GM23338 (cell line): ENCODE results near the gene AADAC. TPM values are rescaled to one million over a fixed set of nuclear protein-coding genes. Genes with fewer than 3 reads are reported as not detected.

Experiments used
- ATAC-seq: fragments of 200-7000 bp; cut with Tn5 transposase; 3 replicates; pipeline ENCODE4 v1.9.1; 2020
- DNase-seq: peaks from one replicate; pipeline ENCODE4 v3.0.0-alpha.2; 2015; ENCODE audit warnings: low spot score
- H2AFZ ChIP-seq: fragments of 200-600 bp; sonication (generic); 2 replicates; pipeline ENCODE4 v1.8.0; 2016; ENCODE audit warnings: antibody characterized with exemption, mild to moderate bottlenecking, moderate library complexity
- H3F3A ChIP-seq: fragments of 200-600 bp; sonication (generic); replicated peaks from 2 replicates; pipeline ENCODE4 v1.8.0; 2017; ENCODE audit warnings: antibody characterized with exemption, mixed run types, low read depth
- H3K27ac ChIP-seq: fragments of 200-600 bp; sonication (generic); 2 replicates; pipeline ENCODE4 v1.6.1; 2016; ENCODE audit warnings: low read depth
- H3K27me3 ChIP-seq: fragments of 200-600 bp; sonication (generic); 2 replicates; pipeline ENCODE4 v1.8.0; 2016; ENCODE audit warnings: mild to moderate bottlenecking, mixed run types, moderate library complexity; ENCODE audit not compliant: insufficient read depth
- H3K36me3 ChIP-seq: fragments of 200-600 bp; sonication (generic); 2 replicates; pipeline ENCODE4 v1.8.0; 2016; ENCODE audit warnings: mild to moderate bottlenecking; ENCODE audit not compliant: insufficient read depth
- H3K4me1 ChIP-seq: fragments of 200-600 bp; sonication (generic); 2 replicates; pipeline ENCODE4 v1.8.0; 2016; ENCODE audit warnings: mild to moderate bottlenecking, moderate library complexity; ENCODE audit not compliant: insufficient read depth
- H3K4me2 ChIP-seq: fragments of 200-600 bp; sonication (generic); 2 replicates; pipeline ENCODE4 v1.7.1; 2017; ENCODE audit warnings: mixed run types
- H3K4me3 ChIP-seq: fragments of 200-600 bp; sonication (generic); 2 replicates; pipeline ENCODE4 v1.6.1; 2016; ENCODE audit warnings: mixed run types
- H3K79me2 ChIP-seq: fragments of 200-600 bp; sonication (generic); replicated peaks from 2 replicates; pipeline ENCODE4 v1.8.0; 2017; ENCODE audit warnings: mild to moderate bottlenecking; ENCODE audit not compliant: insufficient read depth
- H3K9me2 ChIP-seq: fragments of 200-600 bp; sonication (generic); 2 replicates; pipeline ENCODE4 v1.8.0; 2017; ENCODE audit not compliant: insufficient read depth
- H4K20me1 ChIP-seq: fragments of 200-600 bp; sonication (generic); replicated peaks from 2 replicates; pipeline ENCODE4 v1.8.0; 2017; ENCODE audit warnings: mild to moderate bottlenecking; ENCODE audit not compliant: insufficient read depth
- H3K27ac Mint-ChIP-seq: 2 replicates; pipeline ENCODE4 v1.8.0; 2020; ENCODE audit warnings: inconsistent platforms, mild to moderate bottlenecking, moderate library complexity, mixed read lengths
- H3K27me3 Mint-ChIP-seq: 3 replicates; pipeline ENCODE4 v1.8.0; 2022; ENCODE audit warnings: low read depth, mild to moderate bottlenecking, moderate library complexity, mixed read lengths, inconsistent platforms; ENCODE audit not compliant: insufficient read depth, poor library complexity
- H3K36me3 Mint-ChIP-seq: 3 replicates; pipeline ENCODE4 v1.8.0; 2021; ENCODE audit warnings: low read depth, mild to moderate bottlenecking, inconsistent platforms, moderate library complexity, mixed read lengths
- H3K4me1 Mint-ChIP-seq: 3 replicates; pipeline ENCODE4 v1.8.0; 2020; ENCODE audit warnings: mild to moderate bottlenecking, inconsistent platforms, mixed read lengths
- H3K4me3 Mint-ChIP-seq: 3 replicates; pipeline ENCODE4 v1.8.0; 2021; ENCODE audit warnings: moderate library complexity, mild to moderate bottlenecking, inconsistent platforms, mixed read lengths
- H3K9me3 Mint-ChIP-seq: 3 replicates; pipeline ENCODE4 v1.8.0; 2020; ENCODE audit warnings: moderate library complexity, mild to moderate bottlenecking, inconsistent platforms, mixed read lengths
- CREB1 ChIP-seq: fragments of 250-450 bp; sonication (Bioruptor Pico); IDR thresholded peaks from 2 replicates; pipeline ENCODE4 v1.5.0; 2020; ENCODE audit warnings: low read depth, mild to moderate bottlenecking, moderate library complexity
- CTCF ChIP-seq, 2 experiments: fragments of 200-600 bp in 1 of 2; sonication (generic) in 1 of 2; conservative IDR thresholded peaks; 2 replicates each; pipeline versions ENCODE4 v1.5.1 to v1.6.1; 2016 to 2017; ENCODE audit warnings: antibody characterized with exemption in 2 of 2, low read depth in 2 of 2, mild to moderate bottlenecking in 2 of 2, moderate library complexity in 1 of 2
- ETS1 ChIP-seq: IDR thresholded peaks from 2 replicates; pipeline ENCODE4 v1.6.1; 2016; ENCODE audit warnings: antibody characterized with exemption
- EZH2 ChIP-seq: fragments of 200-600 bp; sonication (generic); IDR thresholded peaks from one replicate; pipeline ENCODE4 v1.8.0; 2017; ENCODE audit warnings: antibody characterized with exemption, mild to moderate bottlenecking, low read depth; ENCODE audit not compliant: unreplicated experiment
- EZH2phosphoT487 ChIP-seq: fragments of 200-600 bp; sonication (generic); IDR thresholded peaks from one replicate; pipeline ENCODE4 v1.8.1; 2018; ENCODE audit warnings: antibody characterized with exemption; ENCODE audit not compliant: unreplicated experiment
- JUNB ChIP-seq: IDR thresholded peaks from one replicate; pipeline ENCODE4 v1.6.1; 2016; ENCODE audit warnings: antibody characterized with exemption; ENCODE audit not compliant: unreplicated experiment
- NANOG ChIP-seq: IDR thresholded peaks from 2 replicates; pipeline ENCODE4 v1.6.1; 2016; ENCODE audit warnings: antibody characterized with exemption, borderline replicate concordance
- POLR2AphosphoS5 ChIP-seq: IDR thresholded peaks from 2 replicates; pipeline ENCODE4 v1.6.1; 2016; ENCODE audit warnings: antibody characterized with exemption, low read depth
- REST ChIP-seq: IDR thresholded peaks from one replicate; pipeline ENCODE4 v1.6.1; 2018; ENCODE audit warnings: antibody characterized with exemption; ENCODE audit not compliant: unreplicated experiment
- STAT1 ChIP-seq: IDR thresholded peaks from one replicate; pipeline ENCODE4 v1.6.1; 2016; ENCODE audit warnings: antibody characterized with exemption; ENCODE audit not compliant: unreplicated experiment
- ZNF114 ChIP-seq: fragments of 250-450 bp; sonication (Bioruptor Pico); IDR thresholded peaks from 2 replicates; pipeline ENCODE4 v1.5.0; 2020; ENCODE audit warnings: mild to moderate bottlenecking, moderate library complexity
- ZNF331 ChIP-seq: fragments of 250-450 bp; sonication (Bioruptor Pico); IDR thresholded peaks from 2 replicates; pipeline ENCODE4 v1.5.0; 2020; ENCODE audit warnings: low read depth, mild to moderate bottlenecking, moderate library complexity
- ZNF462 ChIP-seq: fragments of 250-450 bp; sonication (Bioruptor Pico); IDR thresholded peaks from 2 replicates; pipeline ENCODE4 v1.5.0; 2020; ENCODE audit warnings: mild to moderate bottlenecking, moderate library complexity
- polyA plus RNA-seq: library from polyadenylated mRNA; unstranded; fragments of >200 nt; fragmentation: Nextera tagmentation; extraction: Ambion mirVana; gene quantifications from 2 replicates; pipeline ENCODE4 v1.2.1, GENCODE V29; 2016
- total RNA-seq: library from RNA; depleted of rRNA; stranded (reverse); fragments of >200 nt; shearing (Covaris generic); gene quantifications from 2 replicates; pipeline ENCODE4 v1.2.3, GENCODE V29; 2014

The AADAC gene
- total and polyA plus RNA-seq, 2 experiments from 2014 or later: not detected

- Histone ChIP-seq H3K4me3 (no peak overlapping the region), H3K36me3 (no peaks in the 10 kb centered on the region), H3K27ac (no peak overlapping the region), H2AFZ (peak overlapping the region; percentile 9; the same call in 1 of the 2 replicates), H3K4me2 (no peak overlapping the region), H3K27me3 (no peaks in the 10 kb centered on the region), H3F3A (no peaks in the 10 kb centered on the region), H3K4me1 (no peaks in the 10 kb centered on the region), H4K20me1 (no peaks in the 10 kb centered on the region), H3K79me2 (no peaks in the 10 kb centered on the region), H3K9me2 (no peaks in the 10 kb centered on the region)
- peaks cover 8% of the 10 kb centered on the region for H3K4me1 Mint-ChIP-seq
- peak overlapping the region; percentile 68; the same call in 1 of the 2 replicates for H3K27ac Mint-ChIP-seq
- DNase-seq (no peak), ATAC-seq (no peak)
- H3K27me3 Mint-ChIP-seq: peaks cover 2% of the 10 kb centered on the region
- H3K4me3 Mint-ChIP-seq: no peak overlapping the region
- no peaks in the 10 kb centered on the region for H3K36me3 Mint-ChIP-seq
- no peak for TF ChIP-seq POLR2AphosphoS5
- no peak for TF ChIP-seq EZH2
- no peak for TF ChIP-seq REST
- TF ChIP-seq ZNF331: no peak
- TF ChIP-seq ZNF114 (CRISPR knock-in tag): no peak
- no peak for TF ChIP-seq JUNB
- TF ChIP-seq ZNF462 (CRISPR knock-in tag): no peak
- TF ChIP-seq NANOG: no peak
- no peak for TF ChIP-seq ETS1
- no peak for TF ChIP-seq EZH2phosphoT487
- TF ChIP-seq CTCF (conservative IDR thresholded peaks at IDR 0.05; ENCODE audit: low read depth in 2 of 2): no peak
- TF ChIP-seq CREB1 (CRISPR knock-in tag): no peak
- no peak for TF ChIP-seq STAT1
- no peaks in the 10 kb centered on the region for H3K9me3 Mint-ChIP-seq
These were observed 57.9 kb downstream of the AADAC start for GRCh38 chr3:151871639-151872468.
